HL-60/S4 (cell line): ENCODE measurements around the gene ANKHD1.

Experiments
- in situ Hi-C: fragments of 300-500 bp; cut with MboI; formaldehyde crosslinking; loops from 2 replicates; pipeline ENCODE4 v1.14.3; 2022; ENCODE audit warnings: low sequenced_read_pairs

The ANKHD1 gene

GRCh38 chr5:140401362-140402257 lies at the start of gene ANKHD1:
TSS of gene ANKHD1 (plus strand) at chr5:140401833. CDS start at chr5:140401968, 135 bp downstream.
- in situ Hi-C loops, result no loop called here

GRCh38 chr5:140355546-140355945 lies 46.1 kb upstream of the ANKHD1 start:
- in situ Hi-C loops, result loop anchor here (5.0 kb wide), 1 partner anchor 113 kb away; no protein-coding TSS in a partner anchor

- in situ Hi-C loops, result loop anchor here (5.0 kb wide), 1 partner anchor 115 kb away; no protein-coding TSS in a partner anchor
These were observed 44.5 kb upstream of the ANKHD1 start for GRCh38 chr5:140356853-140357725.

GRCh38 chr5:140357726-140358093 lies 43.9 kb upstream of the ANKHD1 start:
- in situ Hi-C loops, result loop anchor here (5.0 kb wide), 1 partner anchor 115 kb away; no protein-coding TSS in a partner anchor

GRCh38 chr5:140358738-140359310 lies 42.8 kb upstream of the ANKHD1 start:
- in situ Hi-C loops, result loop anchor here (5.0 kb wide), 1 partner anchor 117 kb away; no protein-coding TSS in a partner anchor

- in situ Hi-C loops, result no loop called here
These were observed 41.5 kb upstream of the ANKHD1 start, which contains the start of gene SLC4A9 for GRCh38 chr5:140360101-140360500. TSS of gene SLC4A9 (plus strand) at chr5:140360194. CDS start at chr5:140360237, 43 bp downstream.

- in situ Hi-C loops, result no loop called here
These were observed 40.8 kb upstream of the ANKHD1 start for GRCh38 chr5:140360681-140361479.

- in situ Hi-C loops, result no loop called here
These were observed 39.7 kb upstream of the ANKHD1 start for GRCh38 chr5:140361901-140362300.

GRCh38 chr5:140362311-140362710 lies 39.3 kb upstream of the ANKHD1 start:
- in situ Hi-C loops, result no loop called here

GRCh38 chr5:140362875-140363630 lies 38.6 kb upstream of the ANKHD1 start:
- in situ Hi-C loops, result no loop called here

GRCh38 chr5:140363631-140364471 lies 37.8 kb upstream of the ANKHD1 start:
- in situ Hi-C loops, result no loop called here

- in situ Hi-C loops, result no loop called here
These were observed 37.2 kb upstream of the ANKHD1 start for GRCh38 chr5:140364472-140364765.

- in situ Hi-C loops, result loop anchor here (5.0 kb wide), 1 partner anchor 347 kb away; no protein-coding TSS in a partner anchor
These were observed 36.4 kb upstream of the ANKHD1 start for GRCh38 chr5:140365282-140365681.

GRCh38 chr5:140365941-140366340 lies 35.7 kb upstream of the ANKHD1 start:
- in situ Hi-C loops, result loop anchor here (5.0 kb wide), 1 partner anchor 346 kb away; no protein-coding TSS in a partner anchor

GRCh38 chr5:140366589-140367255 lies 34.9 kb upstream of the ANKHD1 start:
- in situ Hi-C loops, result loop anchor here (5.0 kb wide), 1 partner anchor 346 kb away; no protein-coding TSS in a partner anchor

- in situ Hi-C loops, result loop anchor here (5.0 kb wide), 1 partner anchor 345 kb away; no protein-coding TSS in a partner anchor
These were observed 34.2 kb upstream of the ANKHD1 start for GRCh38 chr5:140367256-140368013.
